Pancreas (tissue), 10 donors: ENCODE data around the gene ELOA. TPM values are rescaled to one million over a fixed set of nuclear protein-coding genes. Genes with fewer than 3 reads are reported as not detected.

Experiments
- ATAC-seq, 4 donors: fragments of 200-7000 bp; cut with Tn5 transposase; one replicate each; pipeline versions ENCODE4 v1.8.0 to v1.9.1; 2020; ENCODE audit warnings: mild to moderate bottlenecking in 4 of 4, moderate library complexity in 4 of 4
- DNase-seq, 6 donors: peaks; one replicate each; pipeline ENCODE4 v3.0.0-alpha.2; 2020
- FAIRE-seq: peaks from 2 replicates; lab custom pipeline; 2012; peaks lifted over from hg19 to GRCh38; lab: Jason Lieb, UNC
- H3K27ac ChIP-seq, 4 donors: fragments of 200-600 bp; sonication (generic); 1 replicate in 3 of 4; 2 replicates in 1 of 4; pipeline versions ENCODE4 v1.5.0 to v1.8.0; 2020
- H3K27me3 ChIP-seq, 4 donors: fragments of 200-600 bp; one replicate each; pipeline ENCODE4 v1.8.0; 2021
- H3K36me3 ChIP-seq, 3 donors: fragments of 200-600 bp; sonication (generic) in 1 of 3; one replicate each; pipeline versions ENCODE4 v1.5.0 to v1.8.0; 2020 to 2021
- H3K4me1 ChIP-seq, 3 donors: fragments of 200-600 bp; one replicate each; pipeline ENCODE4 v1.8.0; 2021
- H3K4me3 ChIP-seq, 4 donors: fragments of 200-600 bp; sonication (generic) in 2 of 4; one replicate each; pipeline versions ENCODE4 v1.5.0 to v1.8.0; 2020 to 2021
- H3K9me3 ChIP-seq, 4 donors: fragments of 200-600 bp; one replicate each; pipeline ENCODE4 v1.8.0; 2021
- WGBS, 2 donors: extraction: QIAGEN DNeasy Blood & Tissue Kit; methylation state at CpG; one replicate each; pipeline ENCODE4 v1.1.7; 2013; 5-methylcytosine and 5-hydroxymethylcytosine counted together
- intact Hi-C, 3 donors: fragments of 100-400 bp; cut with DNase I; formaldehyde crosslinking; loops; one replicate each; pipeline versions ENCODE4 v1.11.1 to v1.14.2; 2022
- polyA plus RNA-seq, 2 donors: library from polyadenylated mRNA; stranded (reverse); fragments of 200-250 nt; gene quantifications; one replicate each; pipeline ENCODE4 v1.2.3, GENCODE V29; 2013
- total RNA-seq, 6 donors: library from RNA; stranded (reverse); fragmentation: NEBNext Ultra II Directional in 4 of 6; extraction: Animal tissue kit (Norgen Biotek cat#: 25700) in 4 of 6; gene quantifications; one replicate each; pipeline versions ENCODE4 v1.2.1 to v1.2.4, GENCODE V29; 2021 to 2023
- TF ChIP-seq, protein P1 (sequence below), 4 donors: fragments of 200-600 bp; sonication (generic) in 3 of 4; IDR thresholded peaks; one replicate each; pipeline versions ENCODE4 v1.5.0 to v1.8.0; 2021; ENCODE audit warnings: antibody characterized with exemption in 4 of 4
- donor health status: healthy with polysubstance abuse.
- donor health status: DM: no; HTN: no; CAD: no; lungs with moderate emphysema.
- donor health status: DM: no; HTN: no; CAD: no.
- donor health status: control.
- donor health status: control.
- donor health status: Bipolar disorder and iron deficiency.
- donor health status: DM: yes; HTN: yes; CAD: no.
- donor health status: DM: no; HTN: no; CAD: no.
- donor health status: DM: no; HTN: no; CAD: no.
- donor health status: DM: yes; HTN: yes; CAD: no.

ELOA gene
- total and polyA plus RNA-seq, 8 donors, result 10.6 to 33.9 (median 25.5) TPM

DNA sequence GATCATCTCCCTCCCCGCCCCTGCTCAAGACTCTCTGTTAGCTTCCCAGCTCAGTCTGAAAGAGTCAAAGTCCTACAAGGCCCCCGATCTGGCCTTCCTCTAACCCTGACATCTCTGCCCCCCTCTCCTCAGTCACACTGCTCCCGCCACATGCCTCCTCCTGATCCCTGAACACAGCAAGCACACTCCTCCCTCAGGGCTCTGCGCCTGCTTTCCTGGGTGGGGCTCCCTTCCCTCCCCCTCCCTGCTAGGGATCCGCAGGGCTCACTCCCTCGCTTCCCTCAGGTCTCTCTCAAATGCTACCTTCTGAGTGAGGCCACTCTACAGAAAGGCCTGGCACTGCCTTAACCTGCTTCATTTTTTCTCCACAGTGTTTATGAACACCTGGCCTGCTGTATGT is 63.0 kb downstream of the ELOA start:
- Histone ChIP-seq H3K9me3 (no peaks in the 10 kb centered on the region), H3K4me3 (no peak overlapping the region), H3K4me1 (peaks cover 0 to 11% (median 0%) of the 10 kb centered on the region in 3 donors), H3K36me3 (no peaks in the 10 kb centered on the region), H3K27ac (no peak overlapping the region), H3K27me3 (no peaks in the 10 kb centered on the region)
- TF ChIP-seq, protein P1, sequence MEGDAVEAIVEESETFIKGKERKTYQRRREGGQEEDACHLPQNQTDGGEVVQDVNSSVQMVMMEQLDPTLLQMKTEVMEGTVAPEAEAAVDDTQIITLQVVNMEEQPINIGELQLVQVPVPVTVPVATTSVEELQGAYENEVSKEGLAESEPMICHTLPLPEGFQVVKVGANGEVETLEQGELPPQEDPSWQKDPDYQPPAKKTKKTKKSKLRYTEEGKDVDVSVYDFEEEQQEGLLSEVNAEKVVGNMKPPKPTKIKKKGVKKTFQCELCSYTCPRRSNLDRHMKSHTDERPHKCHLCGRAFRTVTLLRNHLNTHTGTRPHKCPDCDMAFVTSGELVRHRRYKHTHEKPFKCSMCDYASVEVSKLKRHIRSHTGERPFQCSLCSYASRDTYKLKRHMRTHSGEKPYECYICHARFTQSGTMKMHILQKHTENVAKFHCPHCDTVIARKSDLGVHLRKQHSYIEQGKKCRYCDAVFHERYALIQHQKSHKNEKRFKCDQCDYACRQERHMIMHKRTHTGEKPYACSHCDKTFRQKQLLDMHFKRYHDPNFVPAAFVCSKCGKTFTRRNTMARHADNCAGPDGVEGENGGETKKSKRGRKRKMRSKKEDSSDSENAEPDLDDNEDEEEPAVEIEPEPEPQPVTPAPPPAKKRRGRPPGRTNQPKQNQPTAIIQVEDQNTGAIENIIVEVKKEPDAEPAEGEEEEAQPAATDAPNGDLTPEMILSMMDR (IDR thresholded peaks at IDR 0.05), result no peak
- ATAC-seq (no peak), DNase-seq (no peak), FAIRE-seq (no peak)
- 86 to 90% methylated on average over 6 of the region's 6 CpGs for WGBS, 2 donors
- intact Hi-C loops, result no loop called here

- Histone ChIP-seq H3K27me3 (no peaks in the 10 kb centered on the region), H3K36me3 (peaks cover 0 to 3% (median 0%) of the 10 kb centered on the region in 3 donors), H3K9me3 (no peaks in the 10 kb centered on the region), H3K4me1 (peaks cover 0 to 5% (median 0%) of the 10 kb centered on the region in 3 donors), H3K4me3 (no peak overlapping the region), H3K27ac (no peak overlapping the region)
- TF ChIP-seq, protein P1 (IDR thresholded peaks at IDR 0.05), result no peak
- FAIRE-seq, result no peak
- intact Hi-C loops, result no loop called here
- no peak for DNase-seq
- WGBS, 2 donors, result 83 to 89% methylated on average over 3 of the region's 3 CpGs
- no peak for ATAC-seq
Measured at GRCh38 chr1:23807453-23807852, 64.2 kb downstream of the ELOA start.

- H3K27ac ChIP-seq, result peak overlapping the region in 1 of 4 donors; percentile 58
Measured at GRCh38 chr1:23809751-23810171, 66.5 kb downstream of the ELOA start.

GRCh38 chr1:23810818-23811540 is 67.7 kb downstream of the ELOA start:
- peaks cover 0 to 28% (median 8%) of the 10 kb centered on the region in 3 donors for H3K36me3 ChIP-seq

More at GRCh38 chr1:23809751-23810171, 66.5 kb downstream of the ELOA start:
- Histone ChIP-seq H3K4me3 (no peak overlapping the region), H3K36me3 (peaks cover 0 to 17% (median 8%) of the 10 kb centered on the region in 3 donors), H3K27me3 (no peaks in the 10 kb centered on the region), H3K4me1 (peaks cover 0 to 5% (median 0%) of the 10 kb centered on the region in 3 donors), H3K9me3 (no peaks in the 10 kb centered on the region)
- peak; percentile 94 to 98 (median 96) for ATAC-seq
- peak; percentile 81 to 89 (median 86) for DNase-seq
- WGBS, 2 donors, result 24 to 26% methylated on average over 6 of the region's 6 CpGs
- no peak for FAIRE-seq
- TF ChIP-seq, protein P1 (IDR thresholded peaks at IDR 0.05), result peak; percentile 51 to 75 (median 62)
- intact Hi-C loops, result no loop called here

More at GRCh38 chr1:23810818-23811540, 67.7 kb downstream of the ELOA start:
- DNase-seq (peak in 2 of 6 donors; percentile 35 to 57), ATAC-seq (peak; percentile 66 to 85 (median 80)), FAIRE-seq (no peak)
- Histone ChIP-seq H3K4me1 (peaks cover 0 to 5% (median 0%) of the 10 kb centered on the region in 3 donors), H3K4me3 (no peak overlapping the region), H3K27ac (peak overlapping the region in 1 of 4 donors; percentile 58), H3K9me3 (no peaks in the 10 kb centered on the region), H3K27me3 (no peaks in the 10 kb centered on the region)
- TF ChIP-seq, protein P1 (IDR thresholded peaks at IDR 0.05), result peak; percentile 31 to 49 (median 38)
- WGBS, 2 donors, result 69 to 79% methylated on average over 3 of the region's 3 CpGs
- intact Hi-C loops, result no loop called here

Other genes starting within 250 kb of the ELOA start
- under 1 TPM in 4 of 6 donors, not detected in 2; 0.14 to 0.40 (median 0.20) TPM for gene E2F2, start 212.2 kb upstream of the ELOA start, total RNA-seq
- under 1 TPM; 0.04 to 0.05 TPM for gene E2F2, start 212.2 kb upstream of the ELOA start, polyA plus RNA-seq
- gene ID3, start 184.0 kb upstream of the ELOA start, total RNA-seq, result 10 to 100 TPM; 16.6 to 54.0 (median 31.2) TPM
- 10 to 100 TPM; 40.1 to 51.9 TPM for gene ID3, start 184.0 kb upstream of the ELOA start, polyA plus RNA-seq
- 100 to 1,000 TPM; 511 to 819 (median 681) TPM for gene RPL11, start 51.7 kb upstream of the ELOA start, total RNA-seq
- 1,000 to 10,000 TPM; 1,351 to 1,484 TPM for gene RPL11, start 51.7 kb upstream of the ELOA start, polyA plus RNA-seq
- 10 to 100 TPM; 17.3 to 20.6 (median 18.9) TPM for gene PITHD1, start 34.9 kb downstream of the ELOA start, total RNA-seq
- gene PITHD1, start 34.9 kb downstream of the ELOA start, polyA plus RNA-seq, result 10 to 100 TPM; 20.6 to 36.8 TPM
- 10 to 100 TPM; 13.6 to 31.3 (median 21.6) TPM for gene LYPLA2, start 47.7 kb downstream of the ELOA start, total RNA-seq
- gene LYPLA2, start 47.7 kb downstream of the ELOA start, polyA plus RNA-seq, result 10 to 100 TPM; 37.0 to 45.4 TPM
- 10 to 100 TPM in 5 of 6 donors, 1 to 10 TPM in 1; 5.6 to 15.2 (median 11.4) TPM for gene GALE, start 57.3 kb downstream of the ELOA start, total RNA-seq
- gene GALE, start 57.3 kb downstream of the ELOA start, polyA plus RNA-seq, result 10 to 100 TPM; 20.1 to 34.6 TPM
- 10 to 100 TPM; 16.2 to 26.0 (median 16.9) TPM for gene HMGCL, start 82.0 kb downstream of the ELOA start, total RNA-seq
- 10 to 100 TPM; 18.9 to 27.0 TPM for gene HMGCL, start 82.0 kb downstream of the ELOA start, polyA plus RNA-seq
- gene FUCA1, start 124.8 kb downstream of the ELOA start, total RNA-seq, result 10 to 100 TPM in 3 of 6 donors, 1 to 10 TPM in 3; 8.3 to 23.4 (median 13.3) TPM
- 10 to 100 TPM; 14.0 to 27.8 TPM for gene FUCA1, start 124.8 kb downstream of the ELOA start, polyA plus RNA-seq
- not detected for gene CNR2, start 169.9 kb downstream of the ELOA start, total RNA-seq
- not detected for gene CNR2, start 169.9 kb downstream of the ELOA start, polyA plus RNA-seq
- 10 to 100 TPM; 24.3 to 57.4 (median 38.3) TPM for gene PNRC2, start 216.4 kb downstream of the ELOA start, total RNA-seq
- gene PNRC2, start 216.4 kb downstream of the ELOA start, polyA plus RNA-seq, result 10 to 100 TPM; 30.2 to 49.0 TPM
- gene SRSF10, start 236.9 kb downstream of the ELOA start, total RNA-seq, result 10 to 100 TPM; 25.5 to 54.9 (median 37.1) TPM
- gene SRSF10, start 236.9 kb downstream of the ELOA start, polyA plus RNA-seq, result 10 to 100 TPM; 42.8 to 78.8 TPM